Right kidney (tissue), 1 donor: ENCODE data around the gene MTA3.
"Not testable (repeated sequence)": the region's sequence is repeated elsewhere in the genome, so short reads cannot be mapped to it uniquely, and the experiment has no call there.

Experiments
- DNase-seq: peaks from one replicate; pipeline ENCODE4 v3.0.0-alpha.2; 2016

Gene MTA3

DNA sequence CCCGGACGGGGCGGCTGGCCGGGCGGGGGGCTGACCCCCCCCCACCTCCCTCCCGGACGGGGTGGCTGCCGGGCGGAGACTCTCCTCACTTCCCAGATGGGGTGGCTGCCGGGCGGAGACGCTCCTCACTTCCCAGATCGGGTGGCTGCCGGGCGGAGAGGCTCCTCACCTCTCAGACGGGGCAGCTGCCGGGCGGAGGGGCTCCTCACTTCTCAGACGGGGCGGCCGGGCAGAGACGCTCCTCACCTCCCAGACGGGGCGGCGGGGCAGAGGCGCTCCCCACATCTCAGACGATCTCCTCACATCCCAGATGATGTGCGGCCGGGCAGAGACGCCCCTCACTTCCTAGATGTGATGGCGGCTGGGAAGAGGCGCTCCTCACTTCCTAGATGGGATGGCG, 37.7 kb downstream of the MTA3 start:
- DNase-seq = not testable (repeated sequence)

DNA sequence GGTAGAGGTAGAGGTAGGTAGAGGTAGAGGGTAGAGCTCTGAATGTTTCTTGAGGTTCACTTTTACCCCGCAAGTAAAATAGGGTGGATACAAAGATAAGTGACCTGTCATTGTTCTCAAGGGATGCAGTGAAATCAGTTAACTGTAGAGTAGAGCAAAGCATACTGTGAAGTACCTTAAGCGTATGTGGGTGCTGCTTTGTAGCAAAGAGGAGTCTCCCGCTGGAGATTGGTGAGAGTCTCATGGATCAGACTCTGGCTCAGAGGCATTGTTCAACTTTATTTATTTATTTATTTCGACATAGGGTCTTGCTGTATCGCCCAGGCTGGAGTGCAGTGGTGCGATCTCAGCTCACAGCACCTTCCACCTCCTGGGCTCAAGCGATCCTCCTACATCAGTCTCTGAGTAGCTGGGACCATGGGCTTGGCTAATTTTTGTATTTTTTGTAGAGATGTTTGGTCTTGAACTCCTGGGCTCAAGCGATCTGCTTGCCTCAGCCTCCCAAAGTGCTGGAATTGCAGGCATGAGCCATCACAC, 38.7 kb downstream of the MTA3 start:
- no peak for DNase-seq

DNA sequence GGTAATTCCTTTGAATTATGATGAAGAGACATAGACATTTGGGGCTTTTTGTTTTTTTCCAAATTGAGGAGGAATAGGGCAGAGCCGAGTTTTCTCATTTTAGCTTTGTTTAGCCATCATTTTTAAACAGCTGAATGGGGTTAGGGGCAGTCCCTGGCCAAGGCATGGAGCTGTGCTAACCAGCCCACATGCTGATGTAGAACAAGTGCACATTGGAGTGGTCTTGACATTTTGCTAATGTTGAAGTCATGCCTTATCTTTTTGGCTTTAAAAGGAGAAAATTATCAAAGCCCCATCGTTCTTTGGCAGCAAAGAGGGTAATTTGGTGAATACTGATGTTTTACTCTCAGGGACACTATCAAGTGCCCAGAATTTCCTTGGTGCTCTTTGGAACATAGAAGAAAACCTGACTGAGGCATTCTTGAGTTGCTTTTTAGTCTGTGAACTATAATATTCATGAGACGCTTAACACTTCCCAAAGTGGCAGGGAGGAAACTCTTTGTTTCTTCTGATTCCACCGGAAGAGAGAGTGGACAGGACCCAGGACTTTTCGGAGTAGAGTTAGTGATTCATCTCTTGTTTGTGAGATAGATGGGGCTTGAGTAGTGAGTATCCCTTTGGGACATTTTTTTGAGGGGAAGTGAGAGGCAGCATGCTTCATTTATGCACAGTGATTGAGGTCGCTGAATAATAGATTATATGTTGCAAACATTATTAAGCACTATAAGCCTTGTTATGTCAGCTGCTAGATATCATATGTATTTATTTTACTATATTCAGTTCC, 45.0 kb downstream of the MTA3 start:
- DNase-seq = no peak

GRCh38 chr2:42614838-42615237, 46.4 kb downstream of the MTA3 start:
- DNase-seq = no peak

GRCh38 chr2:42618116-42618515, 49.7 kb downstream of the MTA3 start:
- no peak for DNase-seq

GRCh38 chr2:42618972-42619371, 50.5 kb downstream of the MTA3 start:
- DNase-seq = no peak

DNA sequence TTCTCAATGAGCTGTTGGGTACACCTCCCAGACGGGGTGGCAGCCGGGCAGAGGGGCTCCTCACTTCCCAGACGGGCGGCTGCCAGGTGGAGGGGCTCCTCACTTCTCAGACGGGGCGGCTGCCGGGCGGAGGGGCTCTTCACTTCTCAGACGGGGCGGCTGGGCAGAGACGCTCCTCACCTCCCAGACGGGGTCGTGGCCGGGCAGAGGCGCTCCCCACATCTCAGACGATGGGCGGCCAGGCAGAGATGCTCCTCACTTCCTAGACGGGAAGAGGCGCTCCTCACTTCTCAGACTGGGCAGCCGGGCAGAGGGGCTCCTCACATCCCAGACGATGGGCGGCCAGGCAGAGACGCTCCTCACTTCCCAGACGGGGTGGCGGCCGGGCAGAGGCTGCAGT, 53.2 kb downstream of the MTA3 start:
- DNase-seq = not testable (repeated sequence)

GRCh38 chr2:42622943-42623676, 54.7 kb downstream of the MTA3 start:
- DNase-seq = no peak

- DNase-seq = no peak
Observed at GRCh38 chr2:42624047-42624446, 55.6 kb downstream of the MTA3 start.

DNA sequence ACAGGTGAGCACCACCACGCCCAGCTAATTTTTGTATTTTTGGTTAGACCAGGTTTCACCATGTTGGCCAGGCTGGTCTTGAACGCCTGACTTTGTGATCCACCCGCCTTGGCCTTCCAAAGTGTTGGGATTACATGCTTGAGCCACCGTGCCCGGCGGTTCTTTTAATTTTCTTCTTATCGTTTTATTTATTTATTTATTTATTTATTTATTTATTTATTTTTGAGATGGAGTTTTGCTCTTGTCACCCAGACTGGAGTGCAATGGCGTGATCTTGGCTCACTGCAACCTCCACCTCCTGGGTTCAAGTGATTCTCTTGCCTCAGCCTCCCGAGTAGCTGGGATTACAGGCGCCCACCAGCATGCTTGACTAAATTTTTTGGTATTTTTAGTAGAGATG, 59.6 kb downstream of the MTA3 start:
- DNase-seq = not testable (repeated sequence)

- no peak for DNase-seq
Observed at GRCh38 chr2:42636934-42637333, 68.5 kb downstream of the MTA3 start.

- no peak for DNase-seq
Observed at GRCh38 chr2:42638080-42638784, 69.8 kb downstream of the MTA3 start.

DNA sequence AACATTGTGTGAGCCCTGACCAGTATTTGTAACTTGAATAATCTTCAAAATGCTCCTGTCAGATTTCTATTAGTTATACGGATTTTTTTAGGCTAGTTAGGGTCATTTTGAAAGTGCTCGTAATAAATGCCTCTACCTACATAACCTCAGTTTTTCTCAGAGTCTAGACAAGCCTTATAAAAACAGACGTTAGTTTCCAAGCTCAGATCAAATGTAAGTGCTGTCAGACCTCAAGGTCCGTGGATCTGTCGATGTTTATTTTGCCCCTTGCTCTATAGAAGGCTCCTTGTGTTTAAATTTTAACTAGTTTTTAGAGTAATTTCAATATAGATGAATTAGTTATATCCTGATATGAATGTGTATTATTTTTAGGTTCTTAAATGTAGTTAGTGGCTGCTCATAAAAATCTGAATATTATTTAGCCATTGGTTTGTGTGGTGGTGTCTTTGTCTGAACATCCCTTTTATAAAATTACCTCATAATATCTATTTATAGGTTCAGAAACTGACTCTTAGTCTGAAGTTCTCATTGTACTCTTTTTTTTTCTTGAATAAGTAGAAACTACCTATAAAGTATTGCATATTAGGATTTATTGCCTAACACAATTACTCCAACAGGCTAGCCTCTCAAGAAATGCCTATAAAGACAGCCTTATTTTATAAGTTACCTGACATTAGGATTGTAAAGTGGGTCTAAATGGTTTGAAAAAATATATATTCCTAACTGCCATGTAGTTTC, 71.1 kb downstream of the MTA3 start:
- DNase-seq = peak; percentile 6

DNA sequence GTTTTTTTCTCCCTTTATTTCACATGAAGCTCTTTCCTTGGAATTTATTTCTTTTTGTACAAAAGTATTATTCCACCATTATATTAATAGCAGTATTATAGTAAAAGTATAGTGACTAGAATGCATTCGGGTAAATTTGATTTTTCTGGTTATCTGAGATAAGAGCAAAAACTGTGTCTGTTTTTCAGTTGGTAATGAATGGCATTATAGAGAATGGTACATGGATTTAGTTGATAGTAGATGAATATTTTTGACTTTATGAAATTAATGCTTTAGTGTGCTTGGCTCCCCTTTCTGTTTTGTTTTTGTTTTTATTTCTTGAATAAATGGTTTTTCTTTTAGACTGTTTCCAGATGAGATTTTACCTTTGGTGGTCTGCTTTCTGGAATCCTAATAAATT, 71.8 kb downstream of the MTA3 start:
- DNase-seq = no peak

GRCh38 chr2:42642371-42642770, 73.9 kb downstream of the MTA3 start:
- DNase-seq = not testable (repeated sequence)

- no peak for DNase-seq
Observed at GRCh38 chr2:42645551-42645950, 77.1 kb downstream of the MTA3 start.

DNA sequence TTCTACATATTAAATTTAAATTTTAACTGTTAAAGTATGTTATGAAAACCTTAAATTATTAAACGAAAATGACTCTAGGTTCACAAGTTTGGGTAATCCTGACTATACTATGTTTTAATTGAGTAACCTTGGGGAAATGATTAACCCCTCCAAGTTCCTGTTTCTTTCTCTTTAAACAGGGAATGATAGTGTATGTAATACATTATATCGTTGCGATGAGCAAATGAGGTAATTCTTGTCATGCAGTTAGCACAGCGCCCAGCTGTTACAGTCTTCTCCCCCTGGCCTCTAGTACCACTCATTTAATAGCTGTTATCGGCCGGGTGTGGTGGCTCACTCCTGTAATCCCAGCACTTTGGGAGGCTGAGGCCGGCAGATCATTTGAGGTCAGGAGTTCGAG, 80.4 kb downstream of the MTA3 start:
- no peak for DNase-seq

- DNase-seq = no peak
Observed at GRCh38 chr2:42651057-42651456, 82.6 kb downstream of the MTA3 start.

DNA sequence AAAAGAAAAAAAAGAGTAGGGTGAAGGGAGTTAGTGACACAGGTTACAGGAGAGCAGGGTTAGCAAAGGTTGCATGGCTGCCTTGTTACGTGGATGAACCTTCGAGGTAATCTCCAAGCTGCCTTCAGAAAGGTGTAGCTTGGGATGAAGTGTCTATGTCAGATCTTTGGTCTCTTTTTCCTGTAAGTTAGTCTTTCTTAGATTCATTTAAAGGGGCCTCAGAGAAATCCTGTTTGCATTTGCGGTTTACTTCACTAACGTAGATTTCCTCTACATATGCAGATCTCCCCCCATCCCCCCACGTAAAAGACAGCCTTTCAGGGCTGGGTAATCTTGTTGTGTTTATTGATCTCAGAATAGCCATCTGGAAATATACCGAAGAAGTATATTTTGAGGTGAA, 83.7 kb downstream of the MTA3 start:
- DNase-seq = no peak

DNA sequence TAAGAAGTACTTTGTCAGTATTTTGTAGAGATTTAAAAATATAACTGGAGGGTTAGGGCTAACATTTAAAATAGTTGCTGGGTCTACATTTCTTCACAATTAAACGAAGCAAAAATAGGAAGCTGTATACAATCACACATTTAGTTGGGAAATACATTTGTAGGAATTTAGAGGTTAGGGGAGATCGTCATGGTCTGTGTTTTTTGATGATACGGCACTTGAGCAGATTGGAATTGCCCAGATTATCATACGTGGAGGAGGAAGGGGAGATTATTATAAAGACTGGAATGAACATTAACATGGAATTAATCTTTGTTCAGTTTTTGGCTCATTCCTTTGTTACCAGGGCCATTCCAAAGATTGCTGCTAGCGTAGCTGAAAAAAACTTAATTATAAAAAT, 84.6 kb downstream of the MTA3 start:
- no peak for DNase-seq

DNA sequence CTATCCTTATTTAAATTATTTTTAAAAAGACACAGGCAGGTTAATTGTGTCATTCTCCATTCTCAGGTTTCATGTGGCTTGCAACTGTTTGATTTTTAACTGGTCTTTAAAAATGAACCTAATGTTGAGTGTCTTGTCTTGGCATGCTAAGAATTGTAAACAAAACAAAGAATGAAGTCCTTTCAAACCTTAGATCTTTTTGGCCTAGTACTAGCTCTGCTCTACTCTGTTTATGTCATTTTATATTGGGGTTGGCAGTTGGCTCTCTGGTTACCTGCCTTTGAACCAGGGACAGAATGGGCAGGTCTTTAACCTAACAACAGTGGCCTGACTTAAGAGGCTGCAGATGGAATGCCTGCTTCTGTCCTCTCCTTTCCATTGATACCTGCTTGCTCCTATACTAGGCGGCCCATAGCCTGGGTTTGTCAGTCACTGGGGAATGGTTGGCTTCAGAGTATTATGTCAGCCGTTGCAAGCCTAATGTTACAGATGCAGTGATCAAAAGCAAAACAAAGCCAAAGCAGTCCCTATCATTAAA, 85.5 kb downstream of the MTA3 start:
- no peak for DNase-seq

DNA sequence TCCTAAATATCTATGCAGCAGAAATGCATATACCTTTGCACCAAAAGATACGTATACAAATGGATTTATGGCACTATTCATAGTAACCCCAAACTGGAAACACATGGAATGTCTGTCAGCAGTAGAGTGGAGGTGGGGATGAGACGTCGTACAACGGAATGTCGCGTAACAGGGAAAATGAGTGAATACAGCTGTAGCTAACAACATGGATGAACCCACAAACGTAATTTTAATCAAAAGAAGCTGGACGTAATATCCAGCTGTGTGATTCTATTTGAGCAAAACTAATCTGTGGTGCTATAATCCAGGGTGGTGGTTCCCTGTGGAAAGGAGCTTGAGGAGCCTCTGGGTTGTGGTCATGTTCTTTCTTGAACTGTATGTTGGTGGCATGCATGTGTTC, 89.9 kb downstream of the MTA3 start:
- no peak for DNase-seq
